H9 (cell line): ENCODE measurements around the gene TPBGL. TPM values are rescaled to one million over a fixed set of nuclear protein-coding genes. Genes with fewer than 3 reads are reported as not detected.

ENCODE experiments used
- DNase-seq: peaks from one replicate; pipeline ENCODE4 v3.0.0-alpha.2; 2017
- H2AFZ ChIP-seq: one replicate; pipeline ENCODE4 v1.6.1; 2013; ENCODE audit warnings: mild to moderate bottlenecking, low read length, control low read depth, moderate library complexity
- H2AK5ac ChIP-seq: 2 replicates; pipeline ENCODE4 v1.6.1; 2013; ENCODE audit warnings: low read length, control low read depth, mixed read lengths; ENCODE audit not compliant: insufficient read length
- H2BK120ac ChIP-seq: one replicate; pipeline ENCODE4 v1.6.1; 2013; ENCODE audit warnings: low read depth, mild to moderate bottlenecking, low read length, control low read depth, inconsistent platforms; ENCODE audit not compliant: poor library complexity, severe bottlenecking
- H2BK12ac ChIP-seq: 2 replicates; pipeline ENCODE4 v1.6.1; 2013; ENCODE audit warnings: low read length, control low read depth, mixed read lengths, low read depth; ENCODE audit not compliant: insufficient read length
- H2BK15ac ChIP-seq: 2 replicates; pipeline ENCODE4 v1.6.1; 2013; ENCODE audit warnings: low read depth, low read length, control low read depth
- H2BK20ac ChIP-seq: one replicate; pipeline ENCODE4 v1.6.1; 2013; ENCODE audit warnings: low read depth, mild to moderate bottlenecking, low read length, control low read depth, inconsistent platforms; ENCODE audit not compliant: poor library complexity, severe bottlenecking
- H2BK5ac ChIP-seq: 2 replicates; pipeline ENCODE4 v1.6.1; 2013; ENCODE audit warnings: low read length, control low read depth, mixed read lengths; ENCODE audit not compliant: insufficient read length
- H3K14ac ChIP-seq: 2 replicates; pipeline ENCODE4 v1.6.1; 2013; ENCODE audit warnings: low read length, control low read depth; ENCODE audit not compliant: insufficient read depth
- H3K18ac ChIP-seq: 2 replicates; pipeline ENCODE4 v1.6.1; 2013; ENCODE audit warnings: low read depth, mild to moderate bottlenecking, mixed read lengths, low read length, control low read depth; ENCODE audit not compliant: insufficient read length
- H3K23ac ChIP-seq: 2 replicates; pipeline ENCODE4 v1.6.1; 2013; ENCODE audit warnings: low read length, control low read depth, mixed read lengths, low read depth; ENCODE audit not compliant: insufficient read length
- H3K23me2 ChIP-seq: 2 replicates; pipeline ENCODE4 v1.6.1; 2013; ENCODE audit warnings: low read depth, mild to moderate bottlenecking, mixed read lengths, low read length, control low read depth; ENCODE audit not compliant: insufficient read length, poor library complexity, severe bottlenecking
- H3K27ac ChIP-seq: 2 replicates; pipeline ENCODE4 v1.5.1; 2013; ENCODE audit warnings: low read length, control low read depth, mixed read lengths, low read depth; ENCODE audit not compliant: insufficient read length
- H3K27me3 ChIP-seq: 2 replicates; pipeline ENCODE4 v1.6.1; 2013; ENCODE audit warnings: low read length, control low read depth, inconsistent platforms; ENCODE audit not compliant: insufficient read depth
- H3K4ac ChIP-seq: 2 replicates; pipeline ENCODE4 v1.6.1; 2013; ENCODE audit warnings: low read depth, mild to moderate bottlenecking, control low read depth, inconsistent platforms, low read length, moderate library complexity
- H3K4me1 ChIP-seq: 2 replicates; pipeline ENCODE4 v1.6.1; 2013; ENCODE audit warnings: low read length, control low read depth, inconsistent platforms; ENCODE audit not compliant: insufficient read depth
- H3K4me2 ChIP-seq: 2 replicates; pipeline ENCODE4 v1.6.1; 2013; ENCODE audit warnings: low read length, control low read depth, mixed read lengths; ENCODE audit not compliant: insufficient read length, insufficient read depth
- H3K56ac ChIP-seq: 2 replicates; pipeline ENCODE4 v1.6.1; 2013; ENCODE audit warnings: low read depth, mild to moderate bottlenecking, mixed read lengths, low read length, control low read depth; ENCODE audit not compliant: insufficient read length
- H3K79me1 ChIP-seq: 2 replicates; pipeline ENCODE4 v1.6.1; 2013; ENCODE audit warnings: low read depth, mild to moderate bottlenecking, moderate library complexity, low read length, control low read depth, inconsistent platforms; ENCODE audit not compliant: insufficient read depth, poor library complexity, severe bottlenecking
- H3K79me2 ChIP-seq: 2 replicates; pipeline ENCODE4 v1.6.1; 2013; ENCODE audit warnings: low read length, control low read depth, inconsistent platforms; ENCODE audit not compliant: insufficient read depth
- H3K9ac ChIP-seq: 2 replicates; pipeline ENCODE4 v1.6.1; 2013; ENCODE audit warnings: low read length, control low read depth, mixed read lengths; ENCODE audit not compliant: insufficient read length; ENCODE audit errors: extremely low read depth
- H3K9me3 ChIP-seq: one replicate; pipeline ENCODE4 v1.6.1; 2013; ENCODE audit warnings: low read depth, low read length, inconsistent platforms; ENCODE audit not compliant: control insufficient read depth
- H3T11ph ChIP-seq: one replicate; pipeline ENCODE4 v1.6.1; 2013; ENCODE audit warnings: mild to moderate bottlenecking, low read length, control low read depth, inconsistent platforms
- H4K20me1 ChIP-seq: one replicate; pipeline ENCODE4 v1.6.1; 2013; ENCODE audit not compliant: control insufficient read depth, insufficient read length, insufficient read depth
- H4K5ac ChIP-seq: 2 replicates; pipeline ENCODE4 v1.6.1; 2013; ENCODE audit warnings: low read depth, mild to moderate bottlenecking, mixed read lengths, low read length, control low read depth; ENCODE audit not compliant: insufficient read length
- H4K8ac ChIP-seq: replicated peaks from 2 replicates; pipeline ENCODE4 v1.6.1; 2013; ENCODE audit warnings: low read length, control low read depth, mixed read lengths, low read depth; ENCODE audit not compliant: insufficient read length
- H4K91ac ChIP-seq: 2 replicates; pipeline ENCODE4 v1.6.1; 2013; ENCODE audit warnings: low read depth, mild to moderate bottlenecking, moderate library complexity, mixed read lengths, low read length, control low read depth; ENCODE audit not compliant: insufficient read length
- H3K27ac Mint-ChIP-seq, 3 experiments: 2 replicates in 2 of 3; 3 replicates in 1 of 3; pipeline ENCODE4 v1.8.0; 2020 to 2021; ENCODE audit warnings: mixed read lengths in 3 of 3, mild to moderate bottlenecking in 1 of 3, moderate library complexity in 1 of 3
- H3K27me3 Mint-ChIP-seq: 2 replicates; pipeline ENCODE4 v1.8.0; 2021; ENCODE audit warnings: low read depth, mild to moderate bottlenecking, moderate library complexity, mixed read lengths
- H3K36me3 Mint-ChIP-seq, 3 experiments: 2 replicates in 2 of 3; 3 replicates in 1 of 3; pipeline ENCODE4 v1.8.0; 2020 to 2021; ENCODE audit warnings: low read depth in 3 of 3, mixed read lengths in 3 of 3; ENCODE audit not compliant: insufficient read depth in 1 of 3
- H3K4me1 Mint-ChIP-seq, 2 experiments: 2 replicates each; pipeline ENCODE4 v1.8.0; 2020; ENCODE audit warnings: mixed read lengths in 2 of 2
- H3K4me3 Mint-ChIP-seq, 2 experiments: 2 replicates in 1 of 2; 3 replicates in 1 of 2; pipeline ENCODE4 v1.8.0; 2020 to 2021; ENCODE audit warnings: mild to moderate bottlenecking in 2 of 2, mixed read lengths in 2 of 2, moderate library complexity in 1 of 2
- H3K9me3 Mint-ChIP-seq, 2 experiments: 2 replicates in 1 of 2; 3 replicates in 1 of 2; pipeline ENCODE4 v1.8.0; 2020; ENCODE audit warnings: mild to moderate bottlenecking in 2 of 2, mixed read lengths in 2 of 2, moderate library complexity in 1 of 2
- WGBS: extraction: QIAGEN DNeasy Blood & Tissue Kit; methylation state at CpG from one replicate; pipeline ENCODE4 v1.1.7; 2013; ENCODE audit warnings: missing lambda C conversion rate, low lambda C conversion rate, mixed read lengths; ENCODE audit not compliant: insufficient read length; ENCODE audit errors: extremely low coverage; 5-methylcytosine and 5-hydroxymethylcytosine counted together
- total RNA-seq: library from RNA; stranded (reverse); gene quantifications from 2 replicates; pipeline ENCODE4 v1.2.1, GENCODE V29; 2021
- TF ChIP-seq, protein P1 (sequence below): fragments of 200-600 bp; sonication (generic); conservative IDR thresholded peaks from 3 replicates; pipeline ENCODE4 v1.8.0; 2021; ENCODE audit warnings: antibody characterized with exemption, mild to moderate bottlenecking

Gene TPBGL
- total RNA-seq, 1 experiment from 2014 or later = 0.61 TPM

DNA sequence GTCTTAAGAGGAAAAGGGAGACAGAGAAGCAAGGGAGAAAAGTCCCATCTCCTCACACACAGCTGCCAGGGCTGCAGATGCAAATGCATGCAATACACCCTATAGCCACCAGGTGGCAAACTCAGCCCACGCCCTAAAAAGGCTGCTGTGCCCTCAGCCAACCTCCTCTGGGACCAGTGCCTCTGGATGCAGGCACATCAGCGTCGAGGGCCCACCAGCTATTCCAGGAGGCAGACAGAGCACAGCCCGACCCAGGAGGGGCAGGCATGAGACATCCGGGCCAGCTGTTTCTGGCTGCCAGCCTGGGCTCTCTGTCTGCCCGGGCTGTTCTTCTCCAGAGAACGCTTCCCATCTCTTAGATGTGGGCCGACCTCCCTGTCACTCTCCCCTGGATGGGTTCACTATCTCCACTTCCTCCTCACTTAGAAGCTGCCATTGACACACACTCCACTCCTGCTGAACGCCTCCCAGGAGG, 39.7 kb downstream of the TPBGL start:
- no peak overlapping the region for H3K27ac ChIP-seq
- H3K4me2 ChIP-seq = no peak overlapping the region
- no peak overlapping the region for H3T11ph ChIP-seq
- peaks cover 19 to 23% of the 10 kb centered on the region in 2 experiments for H3K4me1 Mint-ChIP-seq
- no peak overlapping the region for H3K4me3 Mint-ChIP-seq
- H2AFZ ChIP-seq = no peak overlapping the region
- H4K20me1 ChIP-seq = no peaks in the 10 kb centered on the region
- no peak overlapping the region for H3K23ac ChIP-seq
- no peak overlapping the region for H3K4ac ChIP-seq
- no peak overlapping the region for H2BK15ac ChIP-seq
- H2BK120ac ChIP-seq = no peak overlapping the region
- H3K18ac ChIP-seq = no peak overlapping the region
- H3K27ac Mint-ChIP-seq = no peak overlapping the region
- no peaks in the 10 kb centered on the region for H3K4me1 ChIP-seq
- no peak overlapping the region for H4K91ac ChIP-seq
- H3K14ac ChIP-seq = no peak overlapping the region
- peaks cover 0 to 15% (median 2%) of the 10 kb centered on the region in 3 experiments; a peak in 2 of 7 replicates for H3K36me3 Mint-ChIP-seq
- H3K9me3 ChIP-seq = no peaks in the 10 kb centered on the region
- TF ChIP-seq, protein P1, sequence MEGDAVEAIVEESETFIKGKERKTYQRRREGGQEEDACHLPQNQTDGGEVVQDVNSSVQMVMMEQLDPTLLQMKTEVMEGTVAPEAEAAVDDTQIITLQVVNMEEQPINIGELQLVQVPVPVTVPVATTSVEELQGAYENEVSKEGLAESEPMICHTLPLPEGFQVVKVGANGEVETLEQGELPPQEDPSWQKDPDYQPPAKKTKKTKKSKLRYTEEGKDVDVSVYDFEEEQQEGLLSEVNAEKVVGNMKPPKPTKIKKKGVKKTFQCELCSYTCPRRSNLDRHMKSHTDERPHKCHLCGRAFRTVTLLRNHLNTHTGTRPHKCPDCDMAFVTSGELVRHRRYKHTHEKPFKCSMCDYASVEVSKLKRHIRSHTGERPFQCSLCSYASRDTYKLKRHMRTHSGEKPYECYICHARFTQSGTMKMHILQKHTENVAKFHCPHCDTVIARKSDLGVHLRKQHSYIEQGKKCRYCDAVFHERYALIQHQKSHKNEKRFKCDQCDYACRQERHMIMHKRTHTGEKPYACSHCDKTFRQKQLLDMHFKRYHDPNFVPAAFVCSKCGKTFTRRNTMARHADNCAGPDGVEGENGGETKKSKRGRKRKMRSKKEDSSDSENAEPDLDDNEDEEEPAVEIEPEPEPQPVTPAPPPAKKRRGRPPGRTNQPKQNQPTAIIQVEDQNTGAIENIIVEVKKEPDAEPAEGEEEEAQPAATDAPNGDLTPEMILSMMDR = peak; percentile 96
- no peaks in the 10 kb centered on the region; a peak in 1 of 5 replicates for H3K9me3 Mint-ChIP-seq
- no peaks in the 10 kb centered on the region for H3K27me3 ChIP-seq
- no peak overlapping the region for H3K9ac ChIP-seq
- DNase-seq = peak; percentile 94
- no peak overlapping the region for H2BK5ac ChIP-seq
- H4K8ac ChIP-seq = no peak overlapping the region
- H3K27me3 Mint-ChIP-seq = no peaks in the 10 kb centered on the region
- no peaks in the 10 kb centered on the region for H3K79me1 ChIP-seq
- no peak overlapping the region for H4K5ac ChIP-seq
- no peaks in the 10 kb centered on the region for H3K23me2 ChIP-seq
- no CpG with 5 or more reads among the region's 9 CpGs for WGBS
- no peak overlapping the region for H2AK5ac ChIP-seq
- H2BK12ac ChIP-seq = no peak overlapping the region
- no peaks in the 10 kb centered on the region for H3K79me2 ChIP-seq
- no peak overlapping the region for H3K56ac ChIP-seq
- H2BK20ac ChIP-seq = no peak overlapping the region
